Gastrocnemius medialis (tissue), 4 donors: Measurements from ENCODE around the gene ZNF730.

ENCODE experiments used
- CTCF ChIP-seq, 5 experiments: fragments of 450-650 bp in 3 of 5; fragments of 200-600 bp in 2 of 5; sonication (generic) in 2 of 5; IDR thresholded peaks in 4 of 5; conservative IDR thresholded peaks in 1 of 5; 1 replicate in 4 of 5; 2 replicates in 1 of 5; pipeline ENCODE4 v1.5.1; 2016 to 2019; ENCODE audit warnings: antibody characterized with exemption in 5 of 5, mild to moderate bottlenecking in 3 of 5, moderate library complexity in 3 of 5
- POLR2A ChIP-seq, 2 donors: fragments of 450-650 bp; IDR thresholded peaks; one replicate each; pipeline ENCODE4 v1.6.1; 2017; ENCODE audit warnings: antibody characterized with exemption in 2 of 2, mild to moderate bottlenecking in 2 of 2, moderate library complexity in 2 of 2

GRCh38 chr19:23118400-23118799 lies 1.6 kb downstream of the ZNF730 start:
- TF ChIP-seq POLR2A (IDR thresholded peaks at IDR 0.05) = no peak
- no peak for TF ChIP-seq CTCF (IDR thresholded peaks at IDR 0.05 in 4 of 5, conservative IDR thresholded peaks at IDR 0.05 in 1 of 5)
